ENCODE measurements around the gene ITK. TPM values are rescaled to one million over a fixed set of nuclear protein-coding genes. Genes with fewer than 3 reads are reported as not detected.

The ITK gene
- total RNA-seq, 1 donor from 2014 or later: 8.1 TPM

DNA sequence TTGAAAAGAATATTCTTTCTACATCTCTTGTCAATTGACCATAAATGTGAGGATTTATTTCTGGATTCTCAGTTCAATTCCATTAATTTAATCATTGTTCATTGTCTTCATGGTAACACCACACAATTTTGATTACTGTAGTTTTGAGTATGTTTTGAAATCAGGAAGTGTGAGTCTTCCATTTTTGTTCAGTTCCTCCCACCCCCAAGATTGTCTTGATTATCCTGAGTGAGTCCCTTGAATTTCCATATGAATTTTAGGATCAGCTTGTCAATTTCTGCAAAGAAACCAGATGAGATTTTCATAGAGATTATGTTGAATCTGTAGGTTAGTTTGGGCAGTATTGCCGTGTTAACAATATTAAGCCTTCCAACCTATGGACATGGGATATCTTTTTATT is 94.8 kb downstream of the ITK start:
- TF ChIP-seq, protein P1, sequence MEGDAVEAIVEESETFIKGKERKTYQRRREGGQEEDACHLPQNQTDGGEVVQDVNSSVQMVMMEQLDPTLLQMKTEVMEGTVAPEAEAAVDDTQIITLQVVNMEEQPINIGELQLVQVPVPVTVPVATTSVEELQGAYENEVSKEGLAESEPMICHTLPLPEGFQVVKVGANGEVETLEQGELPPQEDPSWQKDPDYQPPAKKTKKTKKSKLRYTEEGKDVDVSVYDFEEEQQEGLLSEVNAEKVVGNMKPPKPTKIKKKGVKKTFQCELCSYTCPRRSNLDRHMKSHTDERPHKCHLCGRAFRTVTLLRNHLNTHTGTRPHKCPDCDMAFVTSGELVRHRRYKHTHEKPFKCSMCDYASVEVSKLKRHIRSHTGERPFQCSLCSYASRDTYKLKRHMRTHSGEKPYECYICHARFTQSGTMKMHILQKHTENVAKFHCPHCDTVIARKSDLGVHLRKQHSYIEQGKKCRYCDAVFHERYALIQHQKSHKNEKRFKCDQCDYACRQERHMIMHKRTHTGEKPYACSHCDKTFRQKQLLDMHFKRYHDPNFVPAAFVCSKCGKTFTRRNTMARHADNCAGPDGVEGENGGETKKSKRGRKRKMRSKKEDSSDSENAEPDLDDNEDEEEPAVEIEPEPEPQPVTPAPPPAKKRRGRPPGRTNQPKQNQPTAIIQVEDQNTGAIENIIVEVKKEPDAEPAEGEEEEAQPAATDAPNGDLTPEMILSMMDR (IDR thresholded peaks at IDR 0.05): no peak
- Histone ChIP-seq H3K4me1 (no peaks in the 10 kb centered on the region), H3K4me3 (no peak overlapping the region), H3K27me3 (no peaks in the 10 kb centered on the region), H3K9me3 (no peaks in the 10 kb centered on the region), H3K27ac (no peak overlapping the region), H3K36me3 (no peaks in the 10 kb centered on the region)
- ATAC-seq: no peak
- intact Hi-C loops (cut with DNase I): no loop called here
- DNase-seq: no peak

DNA sequence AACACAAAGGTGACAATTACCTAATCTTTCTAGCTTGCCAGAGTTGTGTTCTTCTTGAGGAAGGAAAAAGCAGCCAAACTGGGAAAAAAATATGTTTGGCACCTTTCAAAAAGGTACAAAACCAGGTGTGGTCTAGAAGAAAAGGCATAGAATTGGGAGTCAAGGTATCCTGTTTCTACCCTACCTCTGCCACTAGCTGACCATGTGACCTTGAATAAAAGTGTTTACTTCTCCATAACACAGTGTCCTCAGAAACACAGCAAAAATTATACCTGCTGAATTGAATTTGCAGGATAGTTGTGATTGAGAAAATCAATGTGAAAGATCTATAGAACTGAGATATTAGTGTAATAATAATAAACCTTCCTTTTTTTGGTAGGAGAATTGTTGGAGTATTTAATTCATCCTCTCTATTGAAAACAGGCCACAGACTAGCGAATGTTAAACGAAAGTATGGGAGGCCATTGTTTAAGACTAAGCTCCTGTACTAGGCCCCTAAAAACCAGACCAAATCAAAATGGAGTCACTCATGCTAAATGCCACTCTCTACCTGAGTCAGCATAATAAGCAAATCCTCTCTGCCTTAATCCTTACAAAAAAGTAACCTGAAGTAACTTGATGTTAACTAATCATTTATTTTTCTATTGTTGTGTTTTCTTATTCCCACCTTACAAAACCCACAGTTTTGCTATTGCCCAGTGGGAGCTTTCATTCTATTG is 97.8 kb downstream of the ITK start:
- intact Hi-C loops (cut with DNase I): no loop called here
- no peak for DNase-seq
- no peak overlapping the region for H3K27ac ChIP-seq

DNA sequence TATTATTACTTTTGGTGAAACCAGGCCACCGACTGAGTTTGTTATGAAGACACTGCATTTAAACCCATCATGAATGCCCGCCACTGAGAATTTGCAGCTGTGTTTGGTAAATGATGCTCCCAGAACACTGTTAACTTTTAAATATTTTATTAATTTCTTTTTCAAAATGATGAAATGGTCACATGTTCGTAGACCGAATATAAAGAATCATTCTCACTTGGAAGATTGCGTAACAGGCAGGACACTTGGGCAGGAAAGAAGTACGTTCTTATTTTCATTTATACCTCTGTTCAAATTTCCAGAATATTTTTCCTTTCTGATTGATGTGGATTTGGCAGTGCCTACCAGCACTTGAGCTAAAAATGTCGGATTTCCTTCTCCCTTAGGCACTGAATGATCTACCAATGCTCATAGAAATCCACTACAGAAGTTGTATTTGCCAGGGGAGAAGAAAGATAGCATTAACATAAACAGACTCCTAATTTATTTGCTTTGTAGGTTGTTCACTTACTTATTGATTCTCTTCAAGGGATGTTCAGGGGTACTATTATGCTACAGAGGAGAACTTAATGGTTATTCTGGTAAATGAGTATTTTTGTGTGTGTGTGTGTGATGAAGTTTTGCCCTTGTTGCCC is 99.1 kb downstream of the ITK start:
- no peaks in the 10 kb centered on the region for H3K36me3 ChIP-seq
- H3K4me3 ChIP-seq: no peak overlapping the region
- intact Hi-C loops (cut with DNase I): no loop called here
- TF ChIP-seq, protein P1 (IDR thresholded peaks at IDR 0.05): no peak
- DNase-seq (no peak), ATAC-seq (no peak)
- no peaks in the 10 kb centered on the region for H3K9me3 ChIP-seq
- no peaks in the 10 kb centered on the region for H3K4me1 ChIP-seq
- no peak overlapping the region for H3K27ac ChIP-seq
- no peaks in the 10 kb centered on the region for H3K27me3 ChIP-seq

More for the DNA sequence above, 97.8 kb downstream of the ITK start:
- H3K27me3 ChIP-seq: no peaks in the 10 kb centered on the region
- H3K36me3 ChIP-seq: no peaks in the 10 kb centered on the region
- no peaks in the 10 kb centered on the region for H3K4me1 ChIP-seq
- ATAC-seq: no peak
- H3K9me3 ChIP-seq: no peaks in the 10 kb centered on the region
- TF ChIP-seq, protein P1 (IDR thresholded peaks at IDR 0.05): no peak
- no peak overlapping the region for H3K4me3 ChIP-seq

DNA sequence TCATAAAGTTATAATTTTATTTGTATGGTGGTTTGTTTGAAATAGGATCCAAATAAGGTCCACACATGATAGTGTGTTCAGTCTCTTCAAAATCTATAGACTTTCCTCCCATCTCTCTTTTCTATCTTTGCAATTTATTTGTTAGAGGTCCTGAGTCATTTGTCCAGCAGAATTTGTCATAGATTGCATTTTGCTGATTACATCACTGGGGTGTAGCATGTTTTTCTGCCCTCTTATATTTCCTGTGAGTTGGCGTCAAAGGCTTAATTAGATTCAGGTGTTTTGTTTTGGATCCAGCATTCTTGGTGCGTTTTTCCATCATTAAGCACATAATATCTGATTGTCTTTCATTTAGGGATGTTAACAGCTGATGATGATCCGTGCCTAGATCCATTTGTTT is 100.3 kb downstream of the ITK start:
- intact Hi-C loops (cut with DNase I): no loop called here
- DNase-seq (no peak), ATAC-seq (no peak)
- Histone ChIP-seq H3K36me3 (no peaks in the 10 kb centered on the region), H3K4me1 (no peaks in the 10 kb centered on the region), H3K4me3 (no peak overlapping the region), H3K9me3 (no peaks in the 10 kb centered on the region), H3K27ac (no peak overlapping the region), H3K27me3 (no peaks in the 10 kb centered on the region)
- TF ChIP-seq, protein P1 (IDR thresholded peaks at IDR 0.05): no peak

DNA sequence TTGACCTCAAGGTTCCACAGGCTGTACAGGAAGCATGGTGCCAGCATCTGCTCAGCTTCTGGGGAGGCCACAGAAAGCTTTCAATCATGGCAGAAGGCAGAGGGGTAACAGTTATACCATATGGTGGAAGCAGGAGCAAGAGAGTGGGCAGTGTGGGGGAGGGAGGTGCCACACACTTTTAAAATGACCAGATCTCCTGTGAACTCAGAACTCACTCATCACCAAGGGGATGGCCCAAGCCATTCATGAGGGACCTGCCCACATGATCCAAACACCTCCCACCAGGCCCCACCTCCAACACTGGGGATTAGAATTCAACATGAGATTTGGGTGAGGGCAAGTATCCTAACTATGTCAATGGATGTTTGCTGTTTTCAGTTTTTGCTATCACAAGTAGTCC is 101.5 kb downstream of the ITK start:
- H3K4me3 ChIP-seq: no peak overlapping the region
- intact Hi-C loops (cut with DNase I): no loop called here
- TF ChIP-seq, protein P1 (IDR thresholded peaks at IDR 0.05): no peak
- no peak for DNase-seq
- H3K27me3 ChIP-seq: no peaks in the 10 kb centered on the region
- no peaks in the 10 kb centered on the region for H3K36me3 ChIP-seq
- H3K27ac ChIP-seq: no peak overlapping the region
- H3K9me3 ChIP-seq: no peaks in the 10 kb centered on the region
- no peak for ATAC-seq
- no peaks in the 10 kb centered on the region for H3K4me1 ChIP-seq

All from upper lobe of right lung (tissue), 1 donor.